Karpas-422 (cell line): ENCODE measurements around the gene URM1. TPM values are rescaled to one million over a fixed set of nuclear protein-coding genes. Genes with fewer than 3 reads are reported as not detected.
A peak's percentile ranks its signal among the peaks of the same experiment; 100 is the strongest.

Source experiments
- DNase-seq: peaks from one replicate; pipeline ENCODE4 v3.0.0-alpha.2; 2015
- H2AFZ ChIP-seq: fragments of 200-600 bp; sonication (generic); 2 replicates; pipeline ENCODE4 v1.6.1; 2014; ENCODE audit warnings: antibody characterized with exemption, low read length, mixed read lengths
- H3K27ac ChIP-seq: fragments of 200-600 bp; sonication (generic); 2 replicates; pipeline ENCODE4 v1.5.1; 2014; ENCODE audit warnings: mild to moderate bottlenecking, low read length, moderate library complexity
- H3K27me3 ChIP-seq: fragments of 200-600 bp; sonication (generic); 2 replicates; pipeline ENCODE4 v1.6.1; 2014; ENCODE audit warnings: low read length, mixed read lengths
- H3K36me3 ChIP-seq: fragments of 200-600 bp; sonication (generic); 2 replicates; pipeline ENCODE4 v1.6.1; 2014; ENCODE audit warnings: low read length, mixed read lengths; ENCODE audit not compliant: insufficient read depth
- H3K4me1 ChIP-seq: fragments of 200-600 bp; sonication (generic); 2 replicates; pipeline ENCODE4 v1.6.1; 2014; ENCODE audit warnings: mild to moderate bottlenecking, low read length, mixed read lengths
- H3K4me2 ChIP-seq: fragments of 200-600 bp; sonication (generic); 2 replicates; pipeline ENCODE4 v1.6.1; 2014; ENCODE audit warnings: low read length, low read depth, mild to moderate bottlenecking; ENCODE audit not compliant: poor library complexity, severe bottlenecking
- H3K4me3 ChIP-seq: fragments of 200-600 bp; sonication (generic); 2 replicates; pipeline ENCODE4 v1.5.1; 2014; ENCODE audit warnings: mild to moderate bottlenecking, antibody characterized with exemption, low read length, mixed read lengths
- H3K79me2 ChIP-seq: fragments of 200-600 bp; sonication (generic); 2 replicates; pipeline ENCODE4 v1.6.1; 2014; ENCODE audit warnings: mild to moderate bottlenecking, low read length, mixed read lengths
- H3K9ac ChIP-seq: fragments of 200-600 bp; sonication (generic); 2 replicates; pipeline ENCODE4 v1.6.0; 2014; ENCODE audit warnings: low read length
- H3K9me2 ChIP-seq: fragments of 200-600 bp; sonication (generic), shearing (Covaris generic); replicated peaks from 2 replicates; pipeline ENCODE4 v1.6.0; 2014; ENCODE audit warnings: mild to moderate bottlenecking, low read length, moderate library complexity; ENCODE audit not compliant: insufficient read depth
- H3K9me3 ChIP-seq: fragments of 300-700, 200-600 bp; sonication (generic); 2 replicates; pipeline ENCODE4 v1.6.1; 2014; ENCODE audit warnings: low read length, mixed read lengths
- H4K20me1 ChIP-seq: fragments of 200-600 bp; sonication (generic); 2 replicates; pipeline ENCODE4 v1.6.1; 2014; ENCODE audit warnings: mild to moderate bottlenecking, antibody characterized with exemption, low read length, low read depth; ENCODE audit not compliant: insufficient read depth
- total RNA-seq: library from RNA; depleted of rRNA; stranded (reverse); fragments of >200 nt; shearing (Covaris generic); gene quantifications from 2 replicates; pipeline ENCODE4 v1.2.3, GENCODE V29; 2014; ENCODE audit warnings: low replicate concordance; rRNA removed

The URM1 gene
- total RNA-seq, 1 experiment from 2014 or later, result 22.7 TPM

- H3K9me2 ChIP-seq, result no peaks in the 10 kb centered on the region
- no peak overlapping the region for H2AFZ ChIP-seq
- H4K20me1 ChIP-seq, result no peaks in the 10 kb centered on the region
- H3K4me1 ChIP-seq, result no peaks in the 10 kb centered on the region
- no peak overlapping the region for H3K4me2 ChIP-seq
- H3K9ac ChIP-seq, result no peak overlapping the region
- H3K27me3 ChIP-seq, result no peaks in the 10 kb centered on the region
- no peak overlapping the region for H3K4me3 ChIP-seq
- H3K9me3 ChIP-seq, result no peaks in the 10 kb centered on the region
- no peaks in the 10 kb centered on the region for H3K79me2 ChIP-seq
- no peak overlapping the region for H3K27ac ChIP-seq
- no peaks in the 10 kb centered on the region for H3K36me3 ChIP-seq
- no peak for DNase-seq
Observed at GRCh38 chr9:128429513-128430086, 58.4 kb downstream of the URM1 start.

- Histone ChIP-seq H4K20me1 (no peaks in the 10 kb centered on the region), H3K9ac (no peak overlapping the region)
Observed at GRCh38 chr9:128431207-128431606, 60.0 kb downstream of the URM1 start.

DNA sequence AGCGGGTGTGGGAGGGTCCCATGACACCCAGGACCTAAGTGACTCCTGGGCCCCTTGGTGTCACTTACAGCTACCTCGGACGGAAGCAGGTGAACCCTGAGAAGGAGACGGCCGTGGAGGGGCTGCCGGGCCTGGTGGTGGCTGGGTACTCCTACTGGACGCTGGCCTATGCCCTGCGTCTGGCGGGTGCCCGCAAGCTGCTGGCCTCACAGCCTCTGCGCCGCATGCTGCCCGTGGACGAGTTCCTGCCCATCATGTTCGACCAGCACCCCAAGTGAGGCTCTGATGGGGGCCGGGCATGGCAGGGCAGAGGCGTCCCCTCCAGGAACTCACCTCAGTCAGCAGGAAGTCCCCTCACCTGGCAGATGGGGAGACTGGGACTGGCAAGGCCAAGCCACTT is 63.2 kb downstream of the URM1 start:
- Histone ChIP-seq H3K4me1 (peaks cover 12% of the 10 kb centered on the region), H3K36me3 (no peaks in the 10 kb centered on the region), H2AFZ (no peak overlapping the region), H4K20me1 (no peaks in the 10 kb centered on the region), H3K9me2 (no peaks in the 10 kb centered on the region), H3K27ac (no peak overlapping the region), H3K27me3 (no peaks in the 10 kb centered on the region), H3K4me2 (no peak overlapping the region), H3K9ac (no peak overlapping the region), H3K9me3 (no peaks in the 10 kb centered on the region), H3K79me2 (no peaks in the 10 kb centered on the region), H3K4me3 (no peak overlapping the region)
- DNase-seq, result no peak

More at GRCh38 chr9:128431207-128431606, 60.0 kb downstream of the URM1 start:
- H3K27me3 ChIP-seq, result no peaks in the 10 kb centered on the region
- no peak overlapping the region for H3K4me3 ChIP-seq
- H3K36me3 ChIP-seq, result no peaks in the 10 kb centered on the region
- H3K9me2 ChIP-seq, result no peaks in the 10 kb centered on the region
- DNase-seq, result no peak
- no peaks in the 10 kb centered on the region for H3K4me1 ChIP-seq
- H3K27ac ChIP-seq, result no peak overlapping the region
- no peaks in the 10 kb centered on the region for H3K9me3 ChIP-seq
- no peak overlapping the region for H2AFZ ChIP-seq
- no peak overlapping the region for H3K4me2 ChIP-seq
- H3K79me2 ChIP-seq, result no peaks in the 10 kb centered on the region

- Histone ChIP-seq H3K4me2 (no peak overlapping the region), H3K9ac (no peak overlapping the region), H3K79me2 (no peaks in the 10 kb centered on the region), H3K4me1 (peaks cover 16% of the 10 kb centered on the region), H3K9me2 (no peaks in the 10 kb centered on the region), H3K9me3 (no peaks in the 10 kb centered on the region), H2AFZ (no peak overlapping the region), H3K4me3 (no peak overlapping the region), H4K20me1 (no peaks in the 10 kb centered on the region), H3K27me3 (no peaks in the 10 kb centered on the region), H3K27ac (no peak overlapping the region), H3K36me3 (no peaks in the 10 kb centered on the region)
- DNase-seq, result no peak
Observed at GRCh38 chr9:128435611-128436010, 64.4 kb downstream of the URM1 start.

- Histone ChIP-seq H3K4me2 (peak overlapping the region; percentile 90), H2AFZ (peak overlapping the region; percentile 40), H3K4me1 (peaks cover 16% of the 10 kb centered on the region), H3K9ac (peak overlapping the region; percentile 70), H3K27me3 (no peaks in the 10 kb centered on the region), H3K79me2 (no peaks in the 10 kb centered on the region), H3K4me3 (peak overlapping the region; percentile 65), H3K36me3 (no peaks in the 10 kb centered on the region), H3K9me2 (no peaks in the 10 kb centered on the region), H4K20me1 (no peaks in the 10 kb centered on the region), H3K9me3 (no peaks in the 10 kb centered on the region), H3K27ac (peak overlapping the region; percentile 92)
- DNase-seq, result peak; percentile 95
Observed at GRCh38 chr9:128438343-128439109, 67.4 kb downstream of the URM1 start.

DNA sequence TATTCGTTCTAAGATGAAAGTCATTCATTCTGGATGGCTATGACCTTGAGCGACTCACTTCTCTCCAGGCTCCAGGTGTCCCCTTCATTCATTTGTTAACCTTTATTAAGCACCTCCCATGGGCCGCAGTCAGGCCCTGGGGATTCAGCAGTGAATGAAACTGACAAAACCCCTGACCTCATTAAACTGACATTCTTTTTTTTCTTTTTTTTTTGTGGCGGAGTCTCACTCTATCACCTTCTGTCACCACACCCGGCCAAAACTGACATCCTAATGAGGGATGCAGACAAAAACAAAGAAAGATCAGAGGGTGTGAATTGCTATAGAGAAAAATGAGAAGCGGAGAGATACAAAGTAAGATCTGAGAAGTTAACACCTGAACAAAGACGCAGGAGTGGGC is 68.1 kb downstream of the URM1 start:
- H3K9me2 ChIP-seq, result no peaks in the 10 kb centered on the region
- peaks cover 16% of the 10 kb centered on the region for H3K4me1 ChIP-seq
- H3K4me3 ChIP-seq, result peak overlapping the region; percentile 65
- peak overlapping the region; percentile 92 for H3K27ac ChIP-seq
- peak; percentile 91 for DNase-seq
- no peaks in the 10 kb centered on the region for H3K36me3 ChIP-seq
- peak overlapping the region; percentile 70 for H3K9ac ChIP-seq
- H3K27me3 ChIP-seq, result no peaks in the 10 kb centered on the region
- peak overlapping the region; percentile 90 for H3K4me2 ChIP-seq
- H2AFZ ChIP-seq, result peak overlapping the region; percentile 40
- no peaks in the 10 kb centered on the region for H3K79me2 ChIP-seq
- no peaks in the 10 kb centered on the region for H3K9me3 ChIP-seq
- H4K20me1 ChIP-seq, result no peaks in the 10 kb centered on the region

Other genes starting within 250 kb of the URM1 start
- 68.4 and 114 TPM in 2 replicates for gene PTGES2, start 243.6 kb upstream of the URM1 start, total RNA-seq
- not detected in 2 replicates for gene LCN2, start 221.9 kb upstream of the URM1 start, total RNA-seq
- gene BBLN, start 211.1 kb upstream of the URM1 start, total RNA-seq, result 154 and 209 TPM in 2 replicates
- gene CIZ1, start 179.8 kb upstream of the URM1 start, total RNA-seq, result 62.7 and 84.0 TPM in 2 replicates
- 0.65 and 5.0 TPM in 2 replicates for gene DNM1, start 168.0 kb upstream of the URM1 start, total RNA-seq
- gene GOLGA2, start 95.4 kb upstream of the URM1 start, total RNA-seq, result 16.2 and 75.3 TPM in 2 replicates
- 34.5 and 37.6 TPM in 2 replicates for gene SWI5, start 95.1 kb upstream of the URM1 start, total RNA-seq
- 20.8 and 28.2 TPM in 2 replicates for gene TRUB2, start 48.9 kb upstream of the URM1 start, total RNA-seq
- 28.3 and 40.1 TPM in 2 replicates for gene COQ4, start 48.5 kb upstream of the URM1 start, total RNA-seq
- gene SLC27A4, start 30.8 kb upstream of the URM1 start, total RNA-seq, result 18.5 and 24.4 TPM in 2 replicates
- gene CERCAM, start 49.5 kb downstream of the URM1 start, total RNA-seq, result 12.2 and 19.8 TPM in 2 replicates
- 37.8 and 69.5 TPM in 2 replicates for gene ODF2, start 84.6 kb downstream of the URM1 start, total RNA-seq
- 26.5 and 32.7 TPM in 2 replicates for gene GLE1, start 133.3 kb downstream of the URM1 start, total RNA-seq
- gene SPTAN1, start 181.2 kb downstream of the URM1 start, total RNA-seq, result 167 and 189 TPM in 2 replicates